ENCODE results near the gene TCF4. TPM values are rescaled to one million over a fixed set of nuclear protein-coding genes. Genes with fewer than 3 reads are reported as not detected.

TCF4 gene
- total and polyA plus RNA-seq, 2 of the 13 experiments (the other 11 are each of a cell fraction or from before 2014, with no cell fraction given) = not detected

DNA sequence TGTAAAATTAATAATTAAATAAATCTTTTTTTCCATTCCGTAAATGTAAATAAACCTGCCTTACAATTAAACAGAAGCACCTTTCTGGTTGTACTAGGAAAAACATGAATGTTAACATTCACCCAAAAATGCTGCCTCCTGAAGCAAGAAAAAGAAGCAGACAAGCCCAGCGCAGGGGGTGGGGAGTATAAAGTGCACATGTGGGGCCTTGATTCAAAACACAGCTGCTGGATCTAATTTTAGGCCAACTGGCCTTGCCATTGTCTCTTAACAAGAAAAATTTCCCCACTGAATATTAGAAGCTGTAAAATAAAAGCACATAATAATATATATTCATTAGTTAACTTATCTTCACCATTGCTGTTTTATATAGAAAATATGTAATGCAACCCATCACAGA, 28.3 kb downstream of the TCF4 start:
- Histone ChIP-seq H3K27me3 (ENCODE audit: control insufficient read depth in 1 of 2, insufficient read depth in 2 of 2, low read length in 2 of 2) (no peaks in the 10 kb centered on the region), H2AFZ (ENCODE audit: low read length) (no peak overlapping the region), H3K9ac (ENCODE audit: insufficient read depth, low read depth, low read length) (no peak overlapping the region), H3K4me1 (ENCODE audit: insufficient read depth, low read length) (no peaks in the 10 kb centered on the region), H3K79me2 (ENCODE audit: insufficient read depth, low read length) (no peaks in the 10 kb centered on the region), H4K20me1 (ENCODE audit: insufficient read depth, low read length) (no peaks in the 10 kb centered on the region), H3K9me3 (ENCODE audit: low read length) (peaks cover 8% of the 10 kb centered on the region; the same call in 1 of the 2 replicates), H3K4me3 (replicated peaks in 1 of 3; ENCODE audit: insufficient read depth in 1 of 3, low read depth in 2 of 3, low read length in 3 of 3) (no peak overlapping the region), H3K36me3 (replicated peaks in 1 of 2; ENCODE audit: control insufficient read depth in 1 of 2, insufficient read depth in 2 of 2, low read length in 2 of 2) (no peaks in the 10 kb centered on the region), H3K4me2 (ENCODE audit: low read depth, low read length) (no peak overlapping the region), H3K27ac (ENCODE audit: extremely low read length, insufficient read depth, low read length) (no peak overlapping the region)
- TF ChIP-seq THRA (CRISPR knock-in tag; IDR thresholded peaks at IDR 0.05; ENCODE audit: borderline replicate concordance) (no peak), BCL6 (CRISPR knock-in tag; IDR thresholded peaks at IDR 0.05) (no peak), SPEN (CRISPR knock-in tag; IDR thresholded peaks at IDR 0.05; ENCODE audit: low read depth) (no peak), FOXK1 (CRISPR knock-in tag; IDR thresholded peaks at IDR 0.05; ENCODE audit: borderline replicate concordance, low read depth) (no peak), KLF13 (CRISPR knock-in tag; IDR thresholded peaks at IDR 0.05) (no peak), PTBP1 (IDR thresholded peaks at IDR 0.05; ENCODE audit: low read depth, low read length, poor library complexity, severe bottlenecking) (no peak), EZH2 (conservative IDR thresholded peaks at IDR 0.05; ENCODE audit: low read depth, low read length) (no peak), ZNF790 (CRISPR knock-in tag; IDR thresholded peaks at IDR 0.05; ENCODE audit: borderline replicate concordance) (no peak), ZNF550 (CRISPR knock-in tag; IDR thresholded peaks at IDR 0.05; ENCODE audit: borderline replicate concordance) (no peak), ZMAT5 (CRISPR knock-in tag; IDR thresholded peaks at IDR 0.05; ENCODE audit: borderline replicate concordance, low read depth) (no peak), SP140L (CRISPR knock-in tag; IDR thresholded peaks at IDR 0.05; ENCODE audit: borderline replicate concordance) (no peak), ZNF431 (CRISPR knock-in tag; IDR thresholded peaks at IDR 0.05; ENCODE audit: borderline replicate concordance, low read depth) (no peak)
- TF ChIP-seq, protein P1, sequence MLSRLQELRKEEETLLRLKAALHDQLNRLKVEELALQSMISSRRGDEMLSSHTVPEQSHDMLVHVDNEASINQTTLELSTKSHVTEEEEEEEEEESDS (CRISPR knock-in tag; IDR thresholded peaks at IDR 0.05; ENCODE audit: borderline replicate concordance) = no peak
- TF ChIP-seq, protein P2, sequence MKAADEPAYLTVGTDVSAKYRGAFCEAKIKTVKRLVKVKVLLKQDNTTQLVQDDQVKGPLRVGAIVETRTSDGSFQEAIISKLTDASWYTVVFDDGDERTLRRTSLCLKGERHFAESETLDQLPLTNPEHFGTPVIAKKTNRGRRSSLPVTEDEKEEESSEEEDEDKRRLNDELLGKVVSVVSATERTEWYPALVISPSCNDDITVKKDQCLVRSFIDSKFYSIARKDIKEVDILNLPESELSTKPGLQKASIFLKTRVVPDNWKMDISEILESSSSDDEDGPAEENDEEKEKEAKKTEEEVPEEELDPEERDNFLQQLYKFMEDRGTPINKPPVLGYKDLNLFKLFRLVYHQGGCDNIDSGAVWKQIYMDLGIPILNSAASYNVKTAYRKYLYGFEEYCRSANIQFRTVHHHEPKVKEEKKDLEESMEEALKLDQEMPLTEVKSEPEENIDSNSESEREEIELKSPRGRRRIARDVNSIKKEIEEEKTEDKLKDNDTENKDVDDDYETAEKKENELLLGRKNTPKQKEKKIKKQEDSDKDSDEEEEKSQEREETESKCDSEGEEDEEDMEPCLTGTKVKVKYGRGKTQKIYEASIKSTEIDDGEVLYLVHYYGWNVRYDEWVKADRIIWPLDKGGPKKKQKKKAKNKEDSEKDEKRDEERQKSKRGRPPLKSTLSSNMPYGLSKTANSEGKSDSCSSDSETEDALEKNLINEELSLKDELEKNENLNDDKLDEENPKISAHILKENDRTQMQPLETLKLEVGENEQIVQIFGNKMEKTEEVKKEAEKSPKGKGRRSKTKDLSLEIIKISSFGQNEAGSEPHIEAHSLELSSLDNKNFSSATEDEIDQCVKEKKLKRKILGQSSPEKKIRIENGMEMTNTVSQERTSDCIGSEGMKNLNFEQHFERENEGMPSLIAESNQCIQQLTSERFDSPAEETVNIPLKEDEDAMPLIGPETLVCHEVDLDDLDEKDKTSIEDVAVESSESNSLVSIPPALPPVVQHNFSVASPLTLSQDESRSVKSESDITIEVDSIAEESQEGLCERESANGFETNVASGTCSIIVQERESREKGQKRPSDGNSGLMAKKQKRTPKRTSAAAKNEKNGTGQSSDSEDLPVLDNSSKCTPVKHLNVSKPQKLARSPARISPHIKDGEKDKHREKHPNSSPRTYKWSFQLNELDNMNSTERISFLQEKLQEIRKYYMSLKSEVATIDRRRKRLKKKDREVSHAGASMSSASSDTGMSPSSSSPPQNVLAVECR (CRISPR knock-in tag; IDR thresholded peaks at IDR 0.05; ENCODE audit: borderline replicate concordance) = no peak
- DNase-seq (ENCODE audit: low spot score) (no peak), FAIRE-seq (no peak), ATAC-seq (no peak)
- WGBS (ENCODE audit: low lambda C conversion rate) = 4% methylated on average over 2 of the region's 2 CpGs
- CTCF ChIA-PET (ENCODE audit: low intra/inter-chr PET ratio, low total read pairs) = no interaction called here
- in situ Hi-C loops (cut with HindIII; ENCODE audit: extremely low pct_ligation_motif_present, low pct_unique_long_range_greater_than_20kb) (no loop called here), intact Hi-C loops (cut with micrococcal nuclease; ENCODE audit: unreplicated experiment) (no loop called here)
- POLR2A ChIA-PET = no interaction called here
- BruUV-seq (replicated peaks) = no TSS peak

Measured in HepG2 (cell line).